Measurements from ENCODE around the gene SNX14.

The SNX14 gene

DNA sequence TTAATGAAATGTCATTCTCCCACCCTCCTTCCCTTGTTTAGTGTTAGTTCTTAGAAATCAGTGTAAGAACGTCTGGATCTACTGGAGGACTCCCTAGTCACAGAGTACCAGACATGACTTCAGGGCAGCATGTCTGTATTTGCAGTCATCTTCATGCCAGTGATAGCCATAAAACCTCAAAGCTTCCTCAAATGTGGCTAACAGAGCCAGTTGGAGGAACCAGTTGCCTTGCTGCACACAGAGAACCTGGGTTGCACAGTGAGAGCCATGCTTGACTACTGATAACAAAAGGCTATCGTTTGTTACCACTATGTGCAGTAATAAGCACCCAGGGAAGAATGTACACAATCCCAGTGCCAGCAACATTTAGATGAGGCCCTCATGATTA lies 123.6 kb downstream of the SNX14 start:
- no peaks in the 10 kb centered on the region; the same call in 1 of the 2 replicates for H3K36me3 ChIP-seq (ENCODE audit: control insufficient read depth, insufficient read depth, low read length)
- TF ChIP-seq CTCF (IDR thresholded peaks at IDR 0.05; ENCODE audit: insufficient read depth, low read length, poor library complexity, severe bottlenecking), result no peak
- H3K27me3 ChIP-seq (replicated peaks; ENCODE audit: control insufficient read depth, insufficient read depth, low read length), result no peaks in the 10 kb centered on the region
- no peak overlapping the region for H3K4me3 ChIP-seq (replicated peaks; ENCODE audit: low read depth, low read length)
- no peak for DNase-seq (ENCODE audit: extremely low read depth, insufficient read length)

- Histone ChIP-seq H3K4me3 (replicated peaks; ENCODE audit: low read depth, low read length) (no peak overlapping the region), H3K27me3 (replicated peaks; ENCODE audit: control insufficient read depth, insufficient read depth, low read length) (no peaks in the 10 kb centered on the region), H3K36me3 (ENCODE audit: control insufficient read depth, insufficient read depth, low read length) (no peaks in the 10 kb centered on the region; the same call in 1 of the 2 replicates)
- no peak for TF ChIP-seq CTCF (IDR thresholded peaks at IDR 0.05; ENCODE audit: insufficient read depth, low read length, poor library complexity, severe bottlenecking)
- DNase-seq (ENCODE audit: extremely low read depth, insufficient read length), result no peak
These were observed 124.2 kb downstream of the SNX14 start for GRCh38 chr6:85469276-85470022.

- no peak for TF ChIP-seq CTCF (IDR thresholded peaks at IDR 0.05; ENCODE audit: insufficient read depth, low read length, poor library complexity, severe bottlenecking)
- Histone ChIP-seq H3K4me3 (replicated peaks; ENCODE audit: low read depth, low read length) (no peak overlapping the region), H3K36me3 (ENCODE audit: control insufficient read depth, insufficient read depth, low read length) (no peaks in the 10 kb centered on the region; the same call in 1 of the 2 replicates), H3K27me3 (replicated peaks; ENCODE audit: control insufficient read depth, insufficient read depth, low read length) (no peaks in the 10 kb centered on the region)
- DNase-seq (ENCODE audit: extremely low read depth, insufficient read length), result no peak
These were observed 125.3 kb downstream of the SNX14 start for GRCh38 chr6:85468326-85468725.

- Histone ChIP-seq H3K4me3 (replicated peaks; ENCODE audit: low read depth, low read length) (no peak overlapping the region), H3K36me3 (ENCODE audit: control insufficient read depth, insufficient read depth, low read length) (no peaks in the 10 kb centered on the region; the same call in 1 of the 2 replicates), H3K27me3 (replicated peaks; ENCODE audit: control insufficient read depth, insufficient read depth, low read length) (no peaks in the 10 kb centered on the region)
- DNase-seq (ENCODE audit: extremely low read depth, insufficient read length), result no peak
- no peak for TF ChIP-seq CTCF (IDR thresholded peaks at IDR 0.05; ENCODE audit: insufficient read depth, low read length, poor library complexity, severe bottlenecking)
These were observed 127.9 kb downstream of the SNX14 start for GRCh38 chr6:85465762-85466161.

GRCh38 chr6:85464722-85465150 lies 128.9 kb downstream of the SNX14 start:
- Histone ChIP-seq H3K36me3 (ENCODE audit: control insufficient read depth, insufficient read depth, low read length) (no peaks in the 10 kb centered on the region; the same call in 1 of the 2 replicates), H3K4me3 (replicated peaks; ENCODE audit: low read depth, low read length) (no peak overlapping the region), H3K27me3 (replicated peaks; ENCODE audit: control insufficient read depth, insufficient read depth, low read length) (no peaks in the 10 kb centered on the region)
- no peak for DNase-seq (ENCODE audit: extremely low read depth, insufficient read length)
- no peak for TF ChIP-seq CTCF (IDR thresholded peaks at IDR 0.05; ENCODE audit: insufficient read depth, low read length, poor library complexity, severe bottlenecking)
